Activated CD8-positive, alpha-beta memory T cell treated with anti-CD3 and anti-CD28 coated beads for 36 hours (primary cell): Measurements from ENCODE around the gene SHLD1. TPM values are rescaled to one million over a fixed set of nuclear protein-coding genes. Genes with fewer than 3 reads are reported as not detected.

Source experiments
- CTCF ChIA-PET: fragments of 350-600 bp; sonication (Branson Sonifier 250); formaldehyde crosslinking; loops from one replicate; lab custom pipeline; 2021; ENCODE audit warnings: antibody characterized with exemption; lab: Charles Lee
- POLR2A ChIA-PET: fragments of 350-600 bp; sonication (Branson Sonifier 250); formaldehyde crosslinking; loops from one replicate; lab custom pipeline; 2021; ENCODE audit warnings: antibody characterized with exemption; lab: Charles Lee
- total RNA-seq, 2 experiments: library from RNA; stranded (reverse); gene quantifications; one replicate each; pipeline ENCODE4 v1.2.3, GENCODE V29; 2021

Gene SHLD1
- total RNA-seq, 2 experiments from 2014 or later, result 7.4 to 7.7 TPM

DNA sequence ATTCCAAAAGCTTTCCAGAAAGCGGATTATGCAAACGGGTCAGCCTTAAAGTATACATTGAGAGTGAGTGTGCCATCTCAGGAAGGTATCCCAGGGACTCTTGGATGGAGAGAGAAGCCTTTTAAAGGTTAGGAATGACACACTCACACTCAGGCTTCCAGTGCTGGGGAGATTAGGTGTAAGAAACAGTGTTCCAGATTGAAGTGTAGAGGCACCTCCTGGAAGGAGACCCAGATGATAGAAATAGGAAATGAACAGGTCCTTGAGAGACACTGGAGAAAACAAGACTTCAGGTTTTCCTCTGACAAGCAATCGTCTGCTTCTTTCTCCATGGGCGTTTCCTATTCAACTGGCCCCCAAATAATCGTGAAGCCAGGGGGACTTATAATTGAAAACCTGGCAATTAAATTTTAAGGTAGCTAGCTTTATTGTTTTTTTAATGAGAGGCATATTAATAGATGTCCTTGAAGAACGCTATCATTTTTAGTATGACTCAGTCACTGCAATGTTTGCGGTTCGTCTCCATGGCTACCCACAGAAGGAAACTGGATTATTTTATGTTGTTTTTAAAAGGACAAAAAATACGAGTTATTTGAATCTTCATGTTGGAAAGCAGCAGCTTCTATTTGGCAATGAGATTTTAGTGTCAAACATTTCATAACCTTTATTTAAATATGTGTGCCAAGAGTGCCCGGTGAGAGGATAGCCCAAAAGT is 114.8 kb downstream of the SHLD1 start:
- POLR2A ChIA-PET, result no interaction called here
- CTCF ChIA-PET, result interaction anchor here (0.6 to 0.8 kb wide), 3 partner anchors 29 to 831 kb away, joined by 3 to 5 read pairs (median 3); no protein-coding TSS in a partner anchor

DNA sequence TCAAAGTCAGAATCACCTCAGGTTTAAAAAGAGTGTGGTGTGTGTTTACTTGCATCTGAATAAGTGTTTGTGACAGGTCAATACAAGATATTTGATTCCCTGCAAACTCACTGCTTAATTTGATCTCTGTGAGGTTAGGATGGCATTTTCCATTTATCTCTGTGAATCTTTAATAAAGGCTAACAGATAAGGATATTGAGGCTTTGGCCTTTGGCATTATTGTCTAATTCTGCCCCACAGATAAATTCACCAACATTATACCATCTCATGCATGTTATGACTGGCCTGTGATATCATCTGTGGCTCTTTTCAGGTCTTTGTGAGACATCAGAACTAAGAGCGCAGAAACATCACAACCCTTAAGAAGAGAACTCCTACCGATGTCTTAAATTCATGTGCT is 115.4 kb downstream of the SHLD1 start:
- CTCF ChIA-PET, result no interaction called here
- POLR2A ChIA-PET, result no interaction called here

DNA sequence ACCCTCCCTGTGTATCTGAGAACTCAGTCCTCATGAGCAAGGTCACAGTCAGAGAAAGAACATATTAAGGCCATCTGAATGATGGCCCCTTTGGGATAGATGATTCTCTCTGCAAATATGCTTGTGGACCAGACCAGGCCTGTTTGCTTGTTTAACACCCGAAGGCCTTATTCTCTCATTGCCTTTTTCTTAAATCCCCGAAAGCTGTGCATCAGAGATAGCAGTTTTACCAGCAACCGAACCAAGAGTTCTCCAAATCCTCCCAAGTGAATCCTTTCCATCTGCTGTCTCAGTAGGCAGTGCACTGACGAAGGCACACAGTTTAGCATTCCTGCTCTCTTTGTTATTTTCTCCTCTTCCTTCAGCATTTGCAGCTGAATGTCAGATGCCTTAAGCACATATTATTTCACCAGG is 120.4 kb downstream of the SHLD1 start:
- ChIA-PET CTCF (no interaction called here), POLR2A (no interaction called here)

DNA sequence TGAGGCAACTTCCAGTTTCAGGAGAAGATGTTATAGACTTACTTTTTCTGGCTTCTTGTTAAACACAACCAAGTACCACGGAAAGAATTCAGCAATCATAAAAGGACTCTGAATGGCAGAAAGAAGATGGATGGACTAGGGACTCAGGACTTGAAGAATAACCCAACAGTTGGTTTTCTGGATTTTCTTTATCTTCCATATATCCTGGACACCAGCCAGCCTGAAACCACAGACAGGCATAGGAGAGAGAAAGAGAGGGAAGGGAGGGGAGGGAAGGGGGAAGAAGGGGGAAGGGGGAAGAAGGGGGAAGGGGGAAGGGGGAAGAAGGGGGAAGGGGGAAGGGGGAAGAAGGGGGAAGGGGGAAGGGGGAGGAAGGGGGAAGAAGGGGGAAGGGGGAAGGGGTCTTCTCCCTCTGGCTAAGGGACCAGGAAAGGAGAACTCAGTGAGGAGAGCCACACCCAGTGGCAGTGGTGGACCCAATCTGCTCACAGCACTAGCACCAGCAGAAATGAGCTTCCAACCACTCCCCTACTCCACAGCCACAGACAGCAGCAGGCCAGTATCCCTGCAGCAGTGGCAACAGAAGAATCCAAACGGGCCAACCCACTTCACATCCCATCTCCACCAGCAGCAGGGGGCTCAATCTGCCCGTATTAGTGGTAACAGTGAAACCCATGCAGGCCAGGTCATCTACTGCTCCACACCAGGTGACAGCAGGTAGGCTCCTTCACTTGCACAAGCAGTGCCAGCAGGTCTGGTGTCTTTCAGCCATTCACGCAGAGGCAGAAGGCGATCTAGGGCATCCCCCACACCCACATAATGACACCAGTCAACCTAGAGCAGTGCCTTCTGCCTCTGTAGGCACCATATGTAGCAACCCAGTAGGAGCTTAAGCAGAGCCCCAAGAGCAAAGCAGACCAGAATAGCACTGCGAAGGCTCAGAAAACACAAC is 121.5 kb downstream of the SHLD1 start:
- POLR2A ChIA-PET, result no interaction called here

DNA sequence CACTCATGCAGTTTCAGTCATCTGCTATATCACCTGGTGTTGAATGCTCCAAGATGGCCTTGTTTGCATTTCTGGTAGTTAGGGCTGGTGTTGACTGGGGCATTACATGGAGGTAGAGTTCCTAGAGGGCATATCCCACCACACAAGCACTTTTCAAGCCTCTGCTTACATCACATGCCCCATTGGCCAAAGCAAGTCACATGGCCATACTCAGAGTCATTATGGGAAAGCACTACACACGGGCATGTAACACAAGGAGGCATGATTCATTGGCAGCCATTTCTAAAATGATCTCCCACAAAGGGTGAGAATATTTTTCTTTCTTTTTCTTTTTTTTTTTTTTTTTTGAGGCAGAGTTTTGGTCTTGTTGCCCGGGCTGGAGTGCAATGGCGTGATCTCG is 126.9 kb downstream of the SHLD1 start:
- CTCF ChIA-PET, result no interaction called here

More for the DNA sequence above, 121.5 kb downstream of the SHLD1 start:
- CTCF ChIA-PET, result no interaction called here

DNA sequence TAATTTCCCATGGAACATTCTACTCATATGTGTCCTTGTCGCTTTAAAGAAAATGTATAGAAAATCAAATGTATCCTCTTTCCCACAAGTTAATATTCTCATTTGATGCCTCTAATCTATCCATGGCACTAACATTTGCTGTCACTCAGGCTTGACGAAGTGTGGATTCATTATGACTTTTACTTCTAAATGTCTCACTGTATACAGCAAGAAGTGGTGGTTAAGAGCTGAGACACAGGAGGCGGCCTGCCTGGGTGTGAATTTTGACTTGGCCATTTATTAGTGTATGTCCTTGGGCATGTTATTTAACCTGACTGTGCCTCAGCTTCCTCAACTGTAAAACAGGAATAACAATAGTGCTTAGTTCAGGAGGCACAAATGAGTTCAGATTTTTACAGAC is 130.1 kb downstream of the SHLD1 start:
- ChIA-PET CTCF (no interaction called here), POLR2A (no interaction called here)

More for the DNA sequence above, 126.9 kb downstream of the SHLD1 start:
- POLR2A ChIA-PET, result no interaction called here

DNA sequence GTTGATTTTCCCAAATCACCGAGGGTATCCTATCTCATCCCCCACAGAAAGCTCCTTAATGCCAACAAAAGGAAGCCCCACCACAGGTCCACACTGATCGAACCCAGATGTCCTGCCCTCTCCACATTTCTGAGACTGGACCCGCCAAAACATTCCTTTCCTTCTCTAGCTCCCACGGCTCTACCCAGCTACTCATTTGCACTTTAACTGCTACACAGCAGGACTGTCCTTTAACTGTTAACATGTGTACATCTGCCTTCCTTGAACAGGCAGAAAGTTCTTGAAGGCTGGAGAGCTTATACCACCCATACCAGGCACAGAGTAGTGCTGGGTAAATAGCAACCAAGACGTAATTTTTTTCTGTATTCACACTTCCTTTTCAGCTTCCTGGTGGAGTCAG is 131.5 kb downstream of the SHLD1 start:
- CTCF ChIA-PET, result interaction anchor here (0.7 kb wide), 1 partner anchor 43 kb away, joined by 4 read pairs; no protein-coding TSS in a partner anchor
- POLR2A ChIA-PET, result no interaction called here

DNA sequence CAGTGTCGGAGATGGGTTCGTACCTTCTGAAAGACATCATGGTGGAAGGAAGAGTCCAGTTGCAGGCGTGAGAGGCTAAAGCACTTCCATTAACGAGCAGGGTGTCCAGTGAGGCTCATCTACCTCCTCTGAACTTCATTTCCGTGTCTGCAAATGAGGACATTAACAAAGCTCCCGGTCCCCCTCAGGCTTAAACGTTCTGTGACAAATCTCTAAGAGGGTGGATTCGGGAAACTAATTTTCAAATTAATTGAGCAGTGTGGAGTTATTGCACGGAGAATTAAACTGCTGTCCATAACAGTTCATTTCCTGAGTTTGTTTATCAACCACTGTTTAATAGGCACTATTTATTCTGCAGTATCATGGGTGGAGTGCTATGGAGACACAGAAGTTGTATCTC is 132.0 kb downstream of the SHLD1 start:
- ChIA-PET CTCF (interaction anchor here (0.7 kb wide), 1 partner anchor 44 kb away, joined by 4 read pairs; no protein-coding TSS in a partner anchor), POLR2A (no interaction called here)

DNA sequence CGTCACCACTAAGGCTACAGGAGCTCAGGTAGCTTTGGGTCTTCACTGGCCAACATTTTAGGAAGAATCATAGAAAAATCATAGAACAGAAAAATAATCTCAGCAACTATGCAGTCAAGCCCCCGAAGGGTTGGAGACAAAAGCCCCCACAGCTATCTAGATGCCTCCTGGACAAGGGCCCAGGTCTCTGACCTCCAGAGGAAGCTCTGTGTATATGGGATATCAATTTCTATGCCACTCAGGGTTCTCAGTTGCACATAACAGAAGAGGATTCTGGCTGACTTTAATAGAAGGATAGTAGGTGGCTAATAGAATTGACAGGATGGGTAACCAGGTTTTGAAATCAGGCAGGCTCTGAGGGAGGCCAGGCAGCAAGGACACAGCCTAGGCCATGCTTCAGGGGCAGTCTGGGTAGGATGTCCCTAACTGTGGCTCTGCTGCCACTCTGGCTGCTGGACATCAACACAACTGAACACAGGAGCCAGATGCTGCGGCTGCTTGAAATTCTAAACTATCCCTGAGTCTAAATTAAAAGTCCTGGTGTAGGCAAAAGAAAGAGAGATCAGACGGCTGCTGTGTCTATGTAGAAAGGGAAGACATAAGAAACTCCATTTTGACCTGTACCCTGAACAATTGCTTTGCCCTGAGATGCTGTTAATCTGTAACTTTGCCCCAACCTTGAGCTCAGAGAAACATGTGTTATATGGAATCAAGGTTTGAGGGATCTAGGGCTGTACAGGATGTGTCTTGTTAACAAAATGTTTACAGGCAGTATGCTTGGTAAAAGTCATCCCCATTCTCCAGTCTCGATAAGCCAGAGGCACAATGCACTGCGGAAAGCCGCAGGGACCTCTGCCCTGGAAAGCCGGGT is 134.5 kb downstream of the SHLD1 start:
- POLR2A ChIA-PET, result no interaction called here

DNA sequence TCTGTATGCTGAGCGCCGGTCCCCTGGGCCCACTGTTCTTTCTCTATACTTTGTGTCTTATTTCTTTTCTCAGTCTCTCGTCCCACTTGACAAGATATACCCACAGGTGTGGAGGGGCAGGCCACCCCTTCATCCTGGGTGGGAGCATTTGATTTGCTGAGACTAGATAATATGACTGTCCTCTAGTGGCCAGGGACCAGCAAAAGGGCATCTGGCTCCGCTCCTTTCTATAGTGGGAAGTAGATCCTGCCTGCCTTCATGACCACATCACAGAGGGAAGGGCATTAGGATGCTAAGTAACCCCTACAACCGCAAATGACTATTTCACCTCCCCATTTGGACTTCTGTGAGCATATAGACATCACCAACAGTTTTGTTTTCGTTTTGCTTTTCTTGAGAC is 135.7 kb downstream of the SHLD1 start:
- ChIA-PET CTCF (no interaction called here), POLR2A (no interaction called here)

More for the DNA sequence above, 134.5 kb downstream of the SHLD1 start:
- CTCF ChIA-PET, result no interaction called here

DNA sequence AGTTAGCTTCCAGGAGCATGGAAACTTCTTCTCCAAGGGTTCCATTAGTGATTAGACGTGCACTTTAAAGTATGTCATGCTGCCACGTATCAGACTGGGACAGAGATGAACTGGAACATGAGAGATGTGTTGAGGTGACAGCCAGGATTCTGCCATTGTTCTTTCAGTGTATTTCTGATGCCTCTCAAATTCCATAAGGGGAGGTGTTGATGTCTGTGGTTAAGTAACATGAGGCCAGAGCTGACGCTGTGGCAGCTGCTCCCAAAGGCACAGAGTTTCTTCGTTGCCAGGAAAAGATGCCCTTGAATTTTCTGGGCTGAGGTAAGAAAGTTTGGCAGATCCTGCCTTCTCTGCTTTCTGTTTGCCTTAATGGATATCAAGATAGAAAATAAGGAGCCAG is 136.6 kb downstream of the SHLD1 start:
- ChIA-PET CTCF (no interaction called here), POLR2A (no interaction called here)

DNA sequence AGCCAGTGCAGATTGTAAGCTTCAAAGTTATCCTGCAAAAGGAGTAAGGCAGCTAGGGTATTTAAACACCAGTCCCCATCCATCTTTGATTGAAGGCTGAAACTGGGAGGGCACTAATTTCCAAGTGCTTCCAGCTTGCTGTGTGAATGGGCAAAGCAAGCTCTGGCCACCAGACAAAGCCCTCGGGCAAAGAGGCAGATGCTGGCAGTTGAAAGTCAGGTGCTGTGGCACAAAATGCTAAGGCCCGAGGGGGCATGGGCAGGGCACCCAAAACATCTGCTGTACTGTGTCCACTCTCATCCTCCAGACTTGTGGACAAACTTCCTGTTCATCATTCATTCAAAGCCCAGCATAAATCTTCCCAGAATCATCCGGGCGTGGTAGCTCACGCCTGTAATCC is 137.2 kb downstream of the SHLD1 start:
- ChIA-PET POLR2A (no interaction called here), CTCF (interaction anchor here (0.7 kb wide), 1 partner anchor 251 kb away, joined by 3 read pairs; no protein-coding TSS in a partner anchor)

DNA sequence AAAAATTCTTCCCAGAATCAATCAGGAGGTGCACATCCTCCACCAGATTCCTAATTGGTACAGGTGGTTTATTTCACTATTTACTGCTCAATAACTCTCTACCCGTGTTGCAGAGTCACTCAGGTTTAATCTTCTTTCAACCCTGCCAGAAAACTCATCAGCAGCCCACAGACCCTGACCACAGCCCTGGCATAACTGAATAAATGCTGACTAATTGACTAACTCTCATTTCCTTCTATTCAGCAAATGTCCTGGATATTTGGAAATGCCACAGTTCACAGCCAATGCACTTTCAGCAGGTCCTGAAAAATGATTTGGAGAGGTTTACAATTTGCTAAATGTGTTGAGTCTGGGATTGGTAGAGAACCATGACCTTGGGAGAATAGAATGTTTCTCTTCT is 137.8 kb downstream of the SHLD1 start:
- ChIA-PET POLR2A (no interaction called here), CTCF (no interaction called here)

DNA sequence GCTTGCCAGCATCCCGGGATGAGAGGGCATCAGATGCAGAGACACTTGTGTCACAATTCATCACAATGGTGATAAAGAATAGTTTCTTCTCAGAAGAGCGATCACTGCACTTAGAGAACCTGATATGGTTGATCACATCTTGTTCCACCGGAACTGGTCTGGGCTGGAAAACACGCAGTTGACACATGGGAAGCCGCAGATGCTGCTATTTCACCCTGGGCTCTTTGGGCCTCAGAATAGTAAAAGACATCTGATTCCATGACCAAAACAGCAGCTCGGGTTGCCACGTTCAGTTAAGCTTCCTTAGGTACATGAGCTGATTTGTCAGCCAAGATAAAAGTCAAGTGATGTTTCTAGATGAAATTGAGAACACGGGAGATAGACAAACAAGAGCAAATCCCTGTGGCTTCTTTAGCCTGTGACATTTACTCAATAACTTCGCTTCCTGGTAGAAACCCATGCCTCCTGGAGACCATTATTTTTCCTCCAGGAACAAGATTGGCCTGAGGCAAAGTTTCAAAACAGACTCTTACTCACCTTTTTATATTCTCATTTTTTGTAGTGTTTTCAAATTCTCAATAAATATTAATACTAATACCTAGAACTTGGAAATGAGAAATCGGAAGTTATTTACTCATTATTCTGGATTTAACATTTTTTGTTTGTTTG is 140.7 kb downstream of the SHLD1 start:
- POLR2A ChIA-PET, result no interaction called here

DNA sequence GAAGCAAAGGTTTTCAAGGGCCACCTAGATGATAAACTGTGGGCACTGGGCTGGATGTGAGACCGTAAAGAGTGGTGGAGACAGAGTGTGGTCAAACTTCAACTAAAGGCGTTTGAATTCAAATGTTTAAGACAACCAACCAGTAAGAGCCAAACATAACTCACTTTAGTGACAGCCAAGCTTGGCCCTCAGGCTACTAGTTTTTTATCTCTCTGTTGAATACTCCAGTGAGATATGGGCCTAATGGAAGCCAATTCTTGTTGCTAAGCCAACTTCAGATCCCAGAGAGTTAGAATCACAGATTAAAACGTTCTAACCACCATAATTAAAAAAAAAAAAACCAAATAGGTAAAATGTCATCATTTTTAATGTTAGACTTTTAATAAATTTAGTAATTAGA is 142.9 kb downstream of the SHLD1 start:
- ChIA-PET POLR2A (no interaction called here), CTCF (no interaction called here)

More for the DNA sequence above, 140.7 kb downstream of the SHLD1 start:
- CTCF ChIA-PET, result no interaction called here

DNA sequence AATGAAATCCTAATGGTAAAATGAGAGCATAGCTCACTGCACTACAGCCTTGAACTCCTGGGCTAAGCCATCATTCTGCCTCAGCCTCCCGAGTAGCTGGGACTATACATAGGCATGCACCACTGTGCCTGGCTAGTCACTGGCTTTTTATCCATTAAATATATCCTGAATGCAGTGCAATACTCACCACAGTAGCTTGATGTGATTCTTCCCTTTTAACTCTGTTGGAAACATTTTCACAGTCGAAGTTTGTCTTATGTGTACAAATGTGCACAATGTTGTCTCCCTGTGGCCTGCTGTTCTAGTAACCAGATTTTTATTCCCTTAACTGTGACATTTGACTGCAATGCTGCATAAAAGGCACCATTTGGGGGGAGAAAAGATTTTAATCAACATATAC is 143.4 kb downstream of the SHLD1 start:
- ChIA-PET CTCF (no interaction called here), POLR2A (no interaction called here)

DNA sequence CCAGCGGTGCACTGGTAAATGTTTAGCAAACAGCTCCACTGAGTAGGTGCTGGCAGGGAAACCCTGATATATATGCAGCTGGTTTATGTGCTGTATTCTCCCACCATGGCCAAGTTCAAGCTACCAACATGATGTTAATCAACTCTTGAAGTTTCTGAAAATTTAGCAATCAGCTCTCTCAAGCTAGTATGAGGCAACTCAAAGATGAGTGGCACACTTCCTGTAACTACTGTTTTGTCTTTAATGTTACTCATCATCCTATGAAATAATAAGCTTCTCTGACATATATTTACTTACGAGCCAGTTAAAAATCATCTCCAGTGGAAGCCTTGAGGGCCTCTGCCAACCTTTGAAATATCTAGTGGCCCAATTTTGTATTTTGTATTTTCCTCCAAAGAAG is 145.4 kb downstream of the SHLD1 start:
- ChIA-PET CTCF (no interaction called here), POLR2A (no interaction called here)

DNA sequence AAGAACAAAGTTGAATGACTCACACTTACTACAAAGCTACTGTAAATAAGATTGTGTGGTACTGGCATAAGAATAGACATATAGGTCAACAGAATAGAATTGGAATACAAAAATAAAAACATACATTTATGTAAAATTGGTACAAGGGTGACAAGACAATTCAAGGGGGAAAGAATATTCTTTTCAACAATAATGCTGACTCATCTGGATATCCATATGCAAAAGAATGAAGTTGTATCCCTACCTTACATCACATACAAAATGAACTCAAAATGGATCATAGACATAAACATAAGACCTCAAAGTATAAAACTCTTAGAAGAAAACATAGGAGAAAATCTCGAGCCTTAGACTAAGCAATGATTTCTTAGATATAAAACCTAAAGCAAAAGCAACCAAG is 149.2 kb downstream of the SHLD1 start:
- POLR2A ChIA-PET, result no interaction called here
- CTCF ChIA-PET, result no interaction called here

DNA sequence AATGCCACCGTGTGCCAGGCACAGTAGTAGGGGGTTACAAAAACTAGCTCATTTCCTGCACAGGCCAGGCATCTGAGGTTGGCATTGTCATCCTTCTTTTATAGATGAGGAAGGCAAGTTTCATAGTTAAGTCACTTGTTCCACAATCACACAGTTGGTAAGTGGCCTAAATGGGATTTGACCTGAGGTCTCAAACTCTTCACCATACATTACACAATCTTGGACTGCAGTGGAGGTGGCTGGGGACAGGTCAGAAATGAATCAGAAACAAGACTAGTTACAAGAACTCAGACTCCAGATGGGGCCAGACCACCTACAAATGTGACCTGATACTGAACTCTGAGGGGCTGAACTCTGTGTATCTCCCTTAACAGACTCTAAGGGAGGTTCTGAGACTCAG is 150.7 kb downstream of the SHLD1 start:
- CTCF ChIA-PET, result interaction anchor here (0.6 kb wide), 1 partner anchor 70 kb away, joined by 3 read pairs; no protein-coding TSS in a partner anchor
- POLR2A ChIA-PET, result no interaction called here
